Amniotic epithelial cell (primary cell): Measurements from ENCODE around the gene SYCE1L.
"Not testable (repeated sequence)": the region's sequence is repeated elsewhere in the genome, so short reads cannot be mapped to it uniquely, and the experiment has no call there.

ENCODE experiments used
- DNase-seq: peaks from one replicate; pipeline ENCODE4 v3.0.0-alpha.2; 2010; ENCODE audit warnings: low read depth

Gene SYCE1L

DNA sequence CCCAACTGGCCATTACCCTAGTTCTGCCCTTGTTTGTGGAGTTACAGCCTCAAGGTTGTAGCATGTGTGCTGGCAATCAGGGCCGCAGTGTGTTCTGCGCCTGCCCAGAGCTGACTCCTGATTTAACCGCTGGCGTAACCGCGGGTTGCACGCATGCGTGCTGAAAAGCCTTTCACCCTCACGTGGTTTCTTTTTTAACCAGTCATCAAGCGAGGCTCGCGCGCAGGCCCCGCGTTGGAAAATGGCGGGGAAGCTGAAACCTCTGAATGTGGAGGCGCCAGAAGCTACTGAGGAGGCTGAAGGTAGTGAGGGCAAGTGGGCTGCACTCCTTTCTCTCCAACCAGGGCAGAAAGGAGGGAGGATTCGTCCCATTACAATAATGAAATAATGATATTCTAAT is at the start of gene SYCE1L:
TSS of gene SYCE1L (plus strand) at position 198 of the 400 bp plus-strand sequence. CDS start at position 242, 44 bp downstream.
- no peak for DNase-seq

- DNase-seq, result peak; percentile 22
Observed at GRCh38 chr16:77157346-77158058, 41.7 kb upstream of the SYCE1L start.

DNA sequence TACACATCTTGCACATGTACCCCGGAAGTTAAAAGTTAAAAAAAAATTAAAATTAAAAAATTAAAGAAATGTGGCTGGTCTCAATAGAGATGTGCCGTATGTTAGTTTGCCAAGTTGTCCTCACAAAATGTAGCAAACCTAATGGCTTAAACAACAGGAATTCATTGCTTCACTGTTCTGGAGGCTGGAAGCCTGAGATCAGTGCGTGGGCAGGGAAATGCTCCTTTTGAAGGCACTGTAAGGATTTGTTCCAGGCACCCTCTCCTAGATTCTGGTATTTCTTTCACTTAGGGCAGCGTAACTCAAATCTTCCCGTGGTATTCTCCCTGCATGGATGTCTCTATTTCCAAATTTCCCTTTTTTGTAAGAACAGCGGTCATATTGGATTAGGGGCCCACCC is 40.9 kb upstream of the SYCE1L start:
- DNase-seq, result peak; percentile 22

- DNase-seq, result no peak
Observed at GRCh38 chr16:77165006-77165405, 34.2 kb upstream of the SYCE1L start.

DNA sequence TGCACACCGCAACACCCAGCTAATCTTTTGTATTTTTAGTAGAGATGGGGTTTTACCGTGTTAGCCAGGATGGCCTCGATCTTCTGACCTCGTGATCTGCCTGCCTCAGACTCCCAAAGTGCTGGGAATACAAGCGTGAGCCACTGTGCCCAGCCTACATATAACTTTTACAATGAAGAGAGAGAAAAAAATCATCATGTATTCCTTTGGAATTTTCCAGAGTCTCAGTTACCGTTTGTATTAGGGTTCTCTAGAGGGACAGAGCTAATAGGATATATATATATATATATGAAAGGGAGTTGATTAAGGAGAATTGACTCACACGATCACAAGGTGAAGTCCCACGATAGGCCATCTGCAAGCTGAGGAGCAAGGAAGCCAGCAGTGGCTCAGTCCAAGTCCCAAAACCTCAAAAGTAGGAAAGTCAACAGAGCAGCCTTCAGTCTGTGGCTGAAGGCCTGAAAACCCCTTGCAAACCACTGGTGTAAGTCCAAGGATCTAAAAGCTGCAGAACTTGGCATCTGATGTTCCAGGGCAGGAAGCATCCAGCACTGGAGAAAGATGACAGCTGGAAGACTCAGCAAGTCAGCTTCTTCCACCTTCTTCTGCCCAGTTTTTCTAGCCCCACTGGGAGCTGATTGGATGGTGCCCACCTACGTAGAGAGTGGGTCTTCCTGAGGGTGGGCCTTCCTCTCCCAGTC is 33.5 kb upstream of the SYCE1L start:
- DNase-seq, result not testable (repeated sequence)

DNA sequence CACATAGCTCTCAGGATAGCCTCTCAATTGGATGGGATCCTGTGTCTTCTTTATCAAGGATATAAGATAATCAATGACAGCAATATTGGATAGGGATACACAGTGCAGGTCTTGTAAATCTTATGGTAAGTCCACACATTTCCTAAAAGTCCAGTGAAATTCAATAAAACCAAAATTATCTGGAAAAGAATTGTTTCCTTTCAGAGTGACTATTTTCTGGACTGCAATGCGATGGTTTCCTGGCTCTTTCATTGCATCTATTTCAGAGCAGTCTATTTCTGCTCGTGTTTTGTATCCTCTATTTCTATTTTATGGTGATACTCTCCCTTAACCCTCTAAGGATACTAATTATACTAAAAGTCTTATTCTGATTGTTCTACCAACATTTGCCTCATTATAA is 32.5 kb upstream of the SYCE1L start:
- DNase-seq, result no peak

DNA sequence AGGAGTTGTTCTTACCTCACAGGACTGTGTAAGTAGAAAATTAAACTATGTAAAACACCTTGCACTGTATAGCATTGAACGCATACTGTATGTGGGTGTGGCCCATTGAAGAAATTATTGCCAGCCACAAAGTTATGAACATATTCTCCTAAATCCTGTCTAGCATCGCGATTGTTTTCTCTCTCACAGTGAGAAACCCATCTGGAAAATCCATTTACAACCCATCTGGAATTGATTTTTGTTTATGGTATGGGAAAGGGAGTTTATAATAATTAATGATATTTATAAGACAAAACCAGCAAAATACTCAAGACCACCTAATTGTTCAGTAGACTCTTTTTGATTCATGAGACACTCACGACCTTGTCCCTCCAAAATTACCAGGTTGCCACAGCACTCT is 30.3 kb upstream of the SYCE1L start:
- no peak for DNase-seq

DNA sequence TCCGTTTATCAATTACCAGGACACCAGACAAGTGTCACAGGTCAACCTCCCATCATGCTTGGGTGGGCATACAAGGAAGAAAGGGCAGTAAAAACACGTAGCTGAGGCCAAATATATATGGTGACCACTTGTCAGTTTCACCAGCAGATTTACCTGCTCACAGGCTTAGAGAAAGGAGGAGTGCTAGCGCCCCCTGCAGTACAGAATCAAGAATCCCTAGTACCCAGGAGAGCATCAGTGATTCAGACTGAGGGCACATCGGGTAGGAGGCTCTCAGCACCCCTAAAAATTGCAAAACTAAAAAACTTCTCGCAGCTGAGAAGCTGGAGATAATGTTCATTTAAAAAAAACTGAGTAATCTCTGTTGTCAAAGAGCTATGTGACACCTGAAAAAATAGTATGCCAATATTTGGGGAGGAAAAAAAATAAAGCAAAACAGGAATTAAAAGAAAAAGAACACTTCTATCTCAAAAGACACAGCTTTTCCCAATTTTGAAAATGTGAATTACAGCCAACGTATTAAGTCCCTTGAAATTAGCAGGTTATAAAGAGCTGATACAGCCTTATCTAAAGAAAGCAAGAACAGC is 29.5 kb upstream of the SYCE1L start:
- DNase-seq, result peak; percentile 47

- no peak for DNase-seq
Observed at GRCh38 chr16:77170805-77171204, 28.4 kb upstream of the SYCE1L start.

- DNase-seq, result peak; percentile 54
Observed at GRCh38 chr16:77171745-77172635, 27.2 kb upstream of the SYCE1L start.

GRCh38 chr16:77172951-77173350 is 26.3 kb upstream of the SYCE1L start:
- no peak for DNase-seq

GRCh38 chr16:77183137-77183536 is 16.1 kb upstream of the SYCE1L start:
- peak; percentile 54 for DNase-seq

DNA sequence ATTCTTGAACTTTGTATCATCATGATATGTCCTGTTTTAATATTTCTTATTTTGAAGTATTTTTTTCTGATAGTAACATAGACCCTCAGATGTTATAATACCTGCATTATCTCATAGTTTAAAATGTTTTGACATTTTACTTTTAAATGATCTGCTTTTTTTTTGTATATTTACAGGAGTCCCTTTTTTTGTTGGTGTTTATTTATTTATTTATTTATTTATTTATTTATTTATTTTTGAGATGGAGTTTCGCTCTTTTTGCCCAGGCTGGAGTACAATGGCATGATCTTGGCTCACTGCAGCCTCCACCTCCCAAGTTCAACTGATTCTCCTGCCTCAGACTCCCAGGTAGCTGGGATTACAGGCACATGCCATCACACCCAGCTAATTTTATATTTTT is 12.9 kb upstream of the SYCE1L start:
- not testable (repeated sequence) for DNase-seq

DNA sequence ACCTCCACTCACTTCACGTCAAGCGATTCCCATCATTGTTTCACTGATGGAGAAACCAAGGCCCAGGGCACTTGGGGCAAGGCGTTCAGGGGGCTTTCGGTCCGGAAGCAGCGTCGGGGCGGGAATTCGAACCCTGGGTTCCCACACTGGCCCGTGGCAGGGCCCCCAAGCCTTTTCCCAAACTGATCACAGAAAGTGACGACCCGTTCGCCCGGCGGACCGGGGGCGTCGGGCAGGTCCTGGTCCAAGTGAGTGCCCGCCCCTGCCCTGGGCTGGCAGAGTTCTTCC is 9.1 kb upstream of the SYCE1L start:
- DNase-seq, result no peak

GRCh38 chr16:77190478-77191258 is 8.5 kb upstream of the SYCE1L start, which contains the start of gene MON1B:
Gene MON1B (plus strand): TSS chr16:77191190. CDS start chr16:77191486, 296 bp downstream.
- DNase-seq, result peak; percentile 99

DNA sequence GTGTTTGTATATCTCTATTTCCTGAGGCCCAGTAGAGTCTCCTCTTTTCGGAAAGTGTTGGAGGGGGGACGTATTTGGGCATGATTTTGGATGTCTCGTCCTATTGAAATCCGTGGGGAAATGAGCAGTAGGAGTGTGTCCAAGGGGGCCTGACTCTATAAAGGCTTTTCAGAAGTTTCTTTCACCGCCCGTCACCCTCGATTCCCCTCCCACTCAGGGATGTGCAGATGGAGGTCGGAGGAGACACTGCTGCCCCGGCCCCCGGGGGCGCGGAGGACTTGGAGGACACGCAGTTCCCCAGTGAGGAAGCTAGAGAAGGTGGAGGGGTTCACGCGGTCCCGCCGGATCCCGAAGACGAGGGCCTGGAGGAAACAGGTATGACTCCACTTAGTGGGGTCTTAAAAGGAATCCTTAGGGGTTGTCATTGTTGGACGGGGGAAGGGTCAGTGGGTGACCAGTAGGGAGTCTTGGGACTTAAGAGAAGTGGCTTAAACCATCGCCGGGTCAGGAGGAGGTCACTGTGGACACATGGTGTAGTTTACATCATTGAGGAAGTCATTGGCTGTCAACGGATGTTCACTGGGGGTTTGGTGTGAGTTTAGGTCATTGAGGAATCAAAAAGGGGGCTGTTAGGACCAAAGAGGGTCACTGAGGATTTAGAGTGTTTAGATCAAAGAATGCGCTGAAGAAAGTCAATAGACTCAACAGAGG is 7.8 kb upstream of the SYCE1L start:
- DNase-seq, result no peak

- DNase-seq, result no peak
Observed at GRCh38 chr16:77193377-77193776, 5.8 kb upstream of the SYCE1L start.

- no peak for DNase-seq
Observed at GRCh38 chr16:77194295-77195231, 4.6 kb upstream of the SYCE1L start.

GRCh38 chr16:77195411-77195810 is 3.8 kb upstream of the SYCE1L start:
- DNase-seq, result no peak

DNA sequence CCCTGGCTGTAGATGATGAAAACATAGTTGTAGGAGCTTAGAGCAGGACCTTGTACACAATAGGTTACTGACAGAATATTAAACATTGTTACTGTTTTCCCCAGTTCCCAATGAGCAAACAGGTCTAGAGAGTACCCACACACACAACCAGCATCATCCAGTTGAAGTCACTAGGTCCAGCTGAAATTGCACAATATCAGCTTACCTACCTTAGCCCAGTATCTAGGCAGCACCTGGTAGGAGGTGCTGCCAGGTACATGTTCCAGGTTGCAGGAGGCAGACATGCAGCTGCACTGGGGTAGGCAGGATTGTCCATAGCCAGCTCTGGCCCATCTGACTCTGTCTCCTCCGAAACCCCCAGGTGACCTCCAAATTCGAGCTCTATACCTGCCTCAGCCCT is 1.5 kb upstream of the SYCE1L start:
- no peak for DNase-seq
